OCI-LY3 (cell line): Measurements from ENCODE around the gene CNNM2.

Experiments used
- CTCF ChIP-seq: fragments of 200-600, 300-600 bp; sonication (generic); IDR thresholded peaks from 2 replicates; pipeline ENCODE4 v1.5.1; 2014; ENCODE audit warnings: antibody characterized with exemption, low read length, low read depth
- EZH2phosphoT487 ChIP-seq: fragments of 200-600 bp; shearing (Covaris generic); IDR thresholded peaks from 2 replicates; pipeline ENCODE4 v1.6.1; 2018; ENCODE audit warnings: antibody characterized with exemption, mixed run types, low read depth

- TF ChIP-seq CTCF (no peak), EZH2phosphoT487 (no peak)
Measured at GRCh38 chr10:102945449-102945848, 27.4 kb downstream of the CNNM2 start.
